Islet precursor cell (in vitro differentiated cells): Measurements from ENCODE around the gene RAD51B.

Source experiments
- DNase-seq: peaks from one replicate; pipeline ENCODE4 v3.0.0-alpha.2; 2018

Gene RAD51B

DNA sequence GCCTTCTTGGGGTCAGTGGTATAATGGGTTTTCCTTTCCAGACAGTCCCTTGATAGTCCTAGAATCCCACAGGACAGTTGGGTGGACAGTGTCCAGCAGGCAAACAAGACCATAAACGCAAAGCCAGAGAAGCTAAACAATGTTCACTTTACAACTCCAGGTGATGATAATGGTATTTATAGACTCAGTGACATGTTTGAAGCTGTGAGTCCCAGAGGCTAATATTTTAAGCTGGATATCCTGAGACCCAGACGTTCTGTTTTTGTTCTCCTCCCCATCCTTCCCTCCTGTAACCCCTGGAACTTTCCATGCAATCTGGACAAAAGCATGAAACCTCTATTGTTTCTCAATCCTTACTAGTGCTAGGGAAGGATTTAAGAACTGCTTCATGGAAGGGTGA lies 852.3 kb downstream of the RAD51B start:
- peak; percentile 12 for DNase-seq

DNA sequence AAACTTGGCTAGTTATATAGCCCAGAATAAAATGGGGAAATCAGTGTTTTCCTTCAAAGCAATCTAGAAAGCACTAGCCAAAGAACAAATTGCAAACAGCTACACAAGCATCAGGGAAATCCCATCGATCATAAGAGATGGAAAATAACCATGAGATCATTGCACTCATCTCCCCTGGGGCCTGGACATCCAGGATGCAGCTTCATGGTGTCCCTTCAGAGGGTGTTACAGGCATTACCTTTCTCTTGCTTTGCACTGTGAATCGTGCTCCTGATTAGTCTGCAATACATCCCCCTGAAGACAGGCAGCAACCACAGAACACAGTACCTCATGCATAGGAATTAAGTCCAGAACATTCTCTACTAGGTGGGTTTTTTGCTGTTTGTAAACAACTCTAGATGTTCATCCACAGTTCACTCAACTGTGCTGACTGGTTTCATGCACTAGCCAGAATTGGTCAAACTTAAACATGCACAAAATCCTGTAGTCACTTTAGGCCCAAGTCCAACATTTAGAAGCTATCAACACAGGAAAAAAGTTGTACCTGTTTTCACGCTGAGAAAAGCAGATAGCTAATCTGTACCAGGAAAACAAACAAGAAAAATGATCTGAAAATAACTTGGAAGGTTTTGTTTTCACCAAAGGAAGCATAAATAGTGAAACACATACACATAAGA lies 853.2 kb downstream of the RAD51B start:
- DNase-seq = no peak

GRCh38 chr14:68673464-68673863 lies 853.9 kb downstream of the RAD51B start:
- DNase-seq = no peak

DNA sequence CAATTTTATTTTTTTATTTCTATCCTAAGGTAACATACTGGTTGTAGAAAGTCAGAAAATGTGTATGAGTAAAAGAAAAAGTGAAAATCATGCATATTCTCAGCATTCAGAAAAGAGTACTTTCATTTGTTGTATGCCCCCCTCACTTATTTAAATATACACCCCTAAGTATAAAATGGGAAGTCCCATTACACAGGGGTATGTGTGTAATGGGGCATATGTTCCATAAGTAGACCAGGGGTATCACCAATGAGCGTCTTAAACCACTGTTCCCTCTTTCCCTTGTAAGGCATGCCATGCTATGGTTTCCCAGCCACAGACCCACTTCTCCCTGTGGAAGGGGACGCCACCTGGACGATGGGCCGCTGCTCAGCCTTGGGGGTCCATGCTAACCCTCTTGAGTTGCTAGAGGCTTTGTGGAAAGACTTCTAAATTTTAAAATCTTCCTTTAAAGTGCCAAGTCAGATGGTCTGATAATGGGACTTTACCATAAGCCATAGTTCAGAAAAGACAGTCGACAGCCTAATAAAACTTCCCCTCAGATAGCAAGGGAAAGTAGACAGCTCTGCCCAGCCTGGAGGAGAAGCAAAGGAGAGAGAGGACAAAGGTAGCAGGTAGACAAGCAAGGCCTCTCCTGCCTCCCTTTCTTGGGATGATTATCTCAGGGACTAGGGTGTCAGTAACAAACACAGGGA lies 855.1 kb downstream of the RAD51B start:
- no peak for DNase-seq

- no peak for DNase-seq
Observed at GRCh38 chr14:68675233-68675577, 855.6 kb downstream of the RAD51B start.

GRCh38 chr14:68676511-68676943 lies 856.9 kb downstream of the RAD51B start:
- peak; percentile 71 for DNase-seq

DNA sequence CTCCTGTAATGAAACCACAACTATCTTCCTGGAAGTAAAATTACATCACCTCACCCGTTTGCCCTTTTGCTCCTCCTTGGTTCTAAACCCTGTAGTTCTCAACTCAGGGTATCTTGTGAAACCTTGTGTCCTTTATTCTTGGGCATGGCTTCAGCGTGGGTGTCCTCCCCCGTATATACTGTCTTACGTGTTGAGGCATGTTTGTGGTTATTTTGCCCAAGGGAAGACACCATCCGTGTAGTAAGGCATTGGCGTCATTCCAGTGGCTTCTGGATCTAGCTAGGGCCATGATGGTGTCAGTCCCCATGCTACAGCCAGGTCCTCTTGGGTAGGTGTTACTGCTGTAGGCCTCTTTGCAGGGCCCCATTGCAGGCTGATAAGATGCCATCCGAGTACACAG lies 857.9 kb downstream of the RAD51B start:
- no peak for DNase-seq

GRCh38 chr14:68677901-68678300 lies 858.3 kb downstream of the RAD51B start:
- DNase-seq = no peak

DNA sequence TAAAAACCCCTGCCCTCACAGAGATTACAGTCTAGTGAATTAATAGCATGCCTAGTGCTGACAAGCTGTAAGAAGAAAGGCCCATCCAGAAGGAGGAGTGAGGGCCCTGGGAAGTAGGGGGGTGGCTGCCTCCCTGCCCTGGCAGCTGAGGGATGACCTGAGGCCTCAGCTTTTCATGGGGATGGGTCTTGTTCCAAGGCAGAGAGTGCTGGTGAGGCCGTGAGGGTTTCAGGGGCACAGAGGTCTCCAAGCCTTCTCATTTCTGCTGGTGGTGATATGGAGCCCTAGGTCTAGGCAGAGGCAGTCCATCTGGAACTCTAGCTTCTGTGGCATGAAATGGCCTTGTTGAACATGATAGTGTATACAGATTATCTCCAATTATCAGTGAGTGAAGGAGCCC lies 858.9 kb downstream of the RAD51B start:
- DNase-seq = no peak

- DNase-seq = no peak
Observed at GRCh38 chr14:68679301-68679700, 859.7 kb downstream of the RAD51B start.

GRCh38 chr14:68679746-68680467 lies 860.3 kb downstream of the RAD51B start:
- DNase-seq = no peak

DNA sequence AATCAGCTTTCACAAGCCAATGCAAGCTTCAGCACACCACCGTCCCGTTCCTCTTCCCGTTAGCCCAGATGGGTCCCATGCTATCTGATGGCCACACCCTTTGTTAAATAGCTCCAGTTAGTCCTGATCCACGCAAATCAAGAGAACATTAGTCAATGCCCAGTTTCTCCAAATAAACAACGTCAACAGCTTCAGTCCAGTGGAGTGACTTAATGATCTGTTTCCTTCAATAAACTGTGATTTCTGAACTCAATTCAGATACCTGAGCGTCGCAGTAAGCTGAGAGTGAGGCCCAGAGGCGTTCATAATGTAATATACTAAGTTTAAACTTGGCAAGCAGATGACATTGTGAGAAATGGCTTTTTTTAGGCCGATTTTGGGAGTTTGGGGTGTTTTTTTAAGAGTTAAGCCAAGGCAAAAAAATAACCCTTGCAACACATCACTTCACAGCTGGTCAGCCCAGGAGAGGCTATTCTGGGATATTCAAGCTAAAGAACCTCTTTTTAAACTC lies 861.0 kb downstream of the RAD51B start:
- no peak for DNase-seq

DNA sequence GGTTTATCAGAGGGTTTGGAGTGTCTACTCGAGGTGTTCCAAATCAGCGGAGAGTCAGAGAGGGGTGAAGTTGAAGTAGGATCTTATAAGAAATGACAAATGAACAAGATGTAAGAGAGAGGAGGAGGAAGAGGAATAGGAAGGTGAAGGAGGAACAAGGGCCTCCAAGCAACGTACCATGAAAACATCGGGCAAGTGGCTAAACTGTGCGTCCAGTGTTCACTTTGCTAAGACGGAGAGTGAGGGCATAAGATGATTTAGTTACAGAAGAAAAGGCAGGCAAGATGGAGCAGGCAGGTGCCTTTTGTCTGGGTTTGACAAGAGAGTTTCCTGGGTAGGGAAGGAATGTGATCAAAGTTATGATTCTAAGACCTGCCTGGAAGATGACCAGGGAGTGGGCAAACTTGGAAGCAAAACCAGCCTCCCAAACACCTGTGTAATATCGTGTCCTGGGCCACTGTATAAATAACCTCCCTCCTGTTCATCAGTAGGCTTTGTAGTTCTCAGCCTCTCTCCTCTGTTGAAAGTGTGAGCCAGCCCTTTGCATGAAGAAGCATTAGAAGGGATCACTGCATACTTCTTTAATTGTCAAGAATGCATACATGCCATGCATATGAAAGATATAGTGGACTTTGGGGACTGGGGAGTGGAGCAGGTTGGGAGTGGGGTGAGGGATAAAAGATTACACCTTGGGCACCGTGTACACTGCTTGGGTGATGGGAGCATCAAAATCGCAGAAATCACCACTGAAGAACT lies 861.9 kb downstream of the RAD51B start:
- DNase-seq = no peak

DNA sequence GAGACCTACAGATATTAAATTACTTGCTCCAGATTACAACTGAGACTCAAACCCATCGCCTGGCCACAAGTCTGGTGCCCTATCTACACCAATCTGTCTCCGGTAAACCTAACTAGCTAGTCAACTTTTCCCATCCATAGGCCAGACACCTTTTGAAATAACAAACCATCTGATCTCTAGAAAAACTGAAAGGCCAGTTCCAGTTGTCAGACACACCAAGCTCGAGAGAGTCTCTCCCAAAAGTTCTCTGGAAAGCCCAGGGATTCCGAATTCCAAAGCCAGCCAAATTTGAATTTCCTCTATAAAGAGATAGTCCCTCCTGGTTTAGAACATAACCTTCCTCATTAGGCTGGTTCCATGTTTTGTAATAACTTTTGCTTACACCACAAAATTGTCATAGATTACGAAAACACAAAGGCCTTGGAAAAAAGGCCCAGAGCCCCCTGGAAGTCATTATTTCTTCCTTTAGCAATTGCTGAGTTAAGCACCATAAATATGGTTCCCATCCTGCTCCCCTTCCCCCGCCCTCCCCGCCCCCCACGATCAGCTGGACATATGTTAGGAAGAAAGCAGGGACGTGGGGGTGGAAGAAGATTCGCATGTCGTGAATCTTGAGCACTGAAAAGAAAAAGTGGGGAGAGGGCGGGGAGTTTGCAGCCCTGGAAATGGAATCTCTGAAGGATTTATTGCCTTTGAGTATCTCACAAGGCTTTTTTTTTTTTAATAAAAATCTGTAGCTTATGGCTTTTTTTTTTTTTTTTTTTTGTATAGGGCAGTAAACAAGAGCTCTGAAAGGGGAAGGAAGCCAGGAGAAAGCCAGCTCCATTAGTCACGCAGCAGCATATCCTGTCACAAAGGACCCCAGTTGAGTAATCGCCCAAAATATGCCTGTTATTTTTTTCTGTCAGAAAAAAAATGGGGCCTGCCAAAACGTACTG lies 862.9 kb downstream of the RAD51B start:
- no peak for DNase-seq

- DNase-seq = no peak
Observed at GRCh38 chr14:68683326-68683725, 863.7 kb downstream of the RAD51B start.

GRCh38 chr14:68684466-68685418 lies 865.2 kb downstream of the RAD51B start:
- DNase-seq = peak; percentile 51

- DNase-seq = peak; percentile 98
Observed at GRCh38 chr14:68685419-68686204, 866.0 kb downstream of the RAD51B start.

DNA sequence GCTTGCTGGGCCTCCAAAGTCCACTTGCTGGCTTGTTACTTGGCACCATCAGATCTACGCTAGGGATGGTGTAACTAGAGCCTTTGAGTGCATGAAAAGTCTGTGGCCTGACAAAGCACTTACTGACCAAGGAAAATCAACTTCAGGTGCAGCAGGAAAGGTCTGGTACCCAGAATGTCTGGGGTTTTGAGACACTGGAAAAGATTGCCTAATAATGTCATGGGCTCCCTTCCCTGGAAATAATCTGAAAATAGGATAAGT lies 866.6 kb downstream of the RAD51B start:
- DNase-seq = no peak

- DNase-seq = no peak
Observed at GRCh38 chr14:68686724-68687123, 867.1 kb downstream of the RAD51B start.

DNA sequence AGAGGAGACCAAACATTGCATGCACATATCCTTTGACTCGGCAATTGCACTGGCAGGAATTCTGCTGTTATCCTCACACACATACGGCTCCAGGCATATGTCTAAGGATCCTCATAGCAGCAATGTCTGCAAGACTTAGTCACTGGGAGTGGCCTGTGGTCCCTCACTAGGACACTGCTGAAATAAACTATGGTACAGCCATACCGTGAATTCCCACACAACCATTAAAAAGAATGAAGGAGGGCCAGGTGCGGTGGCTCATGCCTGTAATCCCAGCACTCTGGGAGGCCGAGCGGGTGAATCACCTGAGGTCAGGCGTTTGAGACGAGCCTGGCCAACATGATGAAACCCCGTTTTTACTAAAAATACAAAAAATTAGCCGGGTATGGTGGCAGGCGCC lies 868.2 kb downstream of the RAD51B start:
- peak; percentile 97 for DNase-seq
